Upper lobe of right lung (tissue), 1 donor: ENCODE data around the gene FANCC. TPM values are rescaled to one million over a fixed set of nuclear protein-coding genes. Genes with fewer than 3 reads are reported as not detected.
A peak's percentile ranks its signal among the peaks of the same experiment; 100 is the strongest.
"Not testable (repeated sequence)": the region's sequence is repeated elsewhere in the genome, so short reads cannot be mapped to it uniquely, and the experiment has no call there.

ENCODE experiments used
- ATAC-seq: fragments of 200-7000 bp; cut with Tn5 transposase; one replicate; pipeline ENCODE4 v1.9.1; 2020; ENCODE audit warnings: mild to moderate bottlenecking, moderate library complexity
- DNase-seq: peaks from one replicate; pipeline ENCODE4 v3.0.0-alpha.2; 2020
- H3K27ac ChIP-seq: fragments of 200-600 bp; one replicate; pipeline ENCODE4 v1.8.0; 2022
- H3K27me3 ChIP-seq: fragments of 200-600 bp; one replicate; pipeline ENCODE4 v1.8.0; 2022; ENCODE audit warnings: mild to moderate bottlenecking
- H3K36me3 ChIP-seq: fragments of 200-600 bp; one replicate; pipeline ENCODE4 v1.8.0; 2022
- H3K4me1 ChIP-seq: fragments of 200-600 bp; one replicate; pipeline ENCODE4 v1.8.0; 2022
- H3K4me3 ChIP-seq: fragments of 200-600 bp; one replicate; pipeline ENCODE4 v1.8.0; 2022; ENCODE audit warnings: mild to moderate bottlenecking
- H3K9me3 ChIP-seq: fragments of 200-600 bp; one replicate; pipeline ENCODE4 v1.8.0; 2022
- intact Hi-C: fragments of 100-400 bp; cut with DNase I; formaldehyde crosslinking; loops from one replicate; pipeline ENCODE4 v1.11.0; 2022
- total RNA-seq: library from RNA; stranded (reverse); fragmentation: NEBNext Ultra II Directional; extraction: Animal tissue kit (Norgen Biotek cat#: 25700); gene quantifications from one replicate; pipeline ENCODE4 v1.2.1, GENCODE V29; 2021
- TF ChIP-seq, protein P1 (sequence below): fragments of 200-600 bp; IDR thresholded peaks from one replicate; pipeline ENCODE4 v1.8.0; 2022; ENCODE audit warnings: antibody characterized with exemption
- donor health status: DM: no; HTN: yes; CAD: no; lungs with severe emphysema.

FANCC gene
- total RNA-seq, 1 donor from 2014 or later, result 13.5 TPM

DNA sequence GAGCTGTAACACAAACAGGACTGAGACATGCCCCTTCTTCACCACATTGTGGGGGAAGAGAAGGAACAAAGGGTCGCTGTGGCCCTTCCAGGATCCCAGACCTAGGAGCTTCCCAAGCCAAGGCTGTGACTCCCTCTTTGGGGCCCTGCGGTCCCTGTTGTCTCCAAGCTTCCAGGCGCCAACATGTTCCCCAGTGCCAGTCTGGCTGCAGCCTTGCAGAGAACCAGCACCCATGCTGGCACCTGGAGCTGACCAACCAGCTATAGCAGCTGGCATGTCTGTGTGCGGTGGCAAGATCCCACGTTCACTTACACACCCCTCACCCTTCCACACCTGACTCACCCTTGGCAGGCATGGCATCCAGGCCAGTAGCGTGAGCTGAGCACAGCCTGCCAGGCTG is 20.7 kb upstream of the FANCC start:
- no peaks in the 10 kb centered on the region for H3K9me3 ChIP-seq
- no peak overlapping the region for H3K27ac ChIP-seq
- DNase-seq (no peak), ATAC-seq (no peak)
- H3K4me1 ChIP-seq, result no peaks in the 10 kb centered on the region
- no peaks in the 10 kb centered on the region for H3K27me3 ChIP-seq
- H3K4me3 ChIP-seq, result no peak overlapping the region
- H3K36me3 ChIP-seq, result no peaks in the 10 kb centered on the region
- intact Hi-C loops, result no loop called here
- TF ChIP-seq, protein P1, sequence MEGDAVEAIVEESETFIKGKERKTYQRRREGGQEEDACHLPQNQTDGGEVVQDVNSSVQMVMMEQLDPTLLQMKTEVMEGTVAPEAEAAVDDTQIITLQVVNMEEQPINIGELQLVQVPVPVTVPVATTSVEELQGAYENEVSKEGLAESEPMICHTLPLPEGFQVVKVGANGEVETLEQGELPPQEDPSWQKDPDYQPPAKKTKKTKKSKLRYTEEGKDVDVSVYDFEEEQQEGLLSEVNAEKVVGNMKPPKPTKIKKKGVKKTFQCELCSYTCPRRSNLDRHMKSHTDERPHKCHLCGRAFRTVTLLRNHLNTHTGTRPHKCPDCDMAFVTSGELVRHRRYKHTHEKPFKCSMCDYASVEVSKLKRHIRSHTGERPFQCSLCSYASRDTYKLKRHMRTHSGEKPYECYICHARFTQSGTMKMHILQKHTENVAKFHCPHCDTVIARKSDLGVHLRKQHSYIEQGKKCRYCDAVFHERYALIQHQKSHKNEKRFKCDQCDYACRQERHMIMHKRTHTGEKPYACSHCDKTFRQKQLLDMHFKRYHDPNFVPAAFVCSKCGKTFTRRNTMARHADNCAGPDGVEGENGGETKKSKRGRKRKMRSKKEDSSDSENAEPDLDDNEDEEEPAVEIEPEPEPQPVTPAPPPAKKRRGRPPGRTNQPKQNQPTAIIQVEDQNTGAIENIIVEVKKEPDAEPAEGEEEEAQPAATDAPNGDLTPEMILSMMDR, result no peak

DNA sequence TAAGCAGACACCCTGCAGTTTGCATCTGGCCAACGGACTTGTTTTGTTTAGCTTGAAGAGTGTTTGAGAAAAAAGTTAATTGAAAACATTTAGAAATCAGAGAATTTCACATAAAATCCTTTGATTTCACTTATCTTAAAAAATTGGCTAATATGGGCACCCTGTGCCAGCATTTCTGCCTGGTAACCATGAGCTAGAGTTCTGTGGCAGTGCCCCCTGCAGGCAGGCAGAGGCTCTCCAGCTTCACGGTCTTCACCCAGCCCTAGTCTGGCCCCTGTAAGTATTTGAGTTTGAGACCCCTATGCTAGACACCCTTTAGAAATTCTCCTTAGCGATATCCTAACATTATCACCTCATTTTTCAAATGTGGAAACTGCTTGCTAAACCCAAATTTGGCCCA is 18.8 kb upstream of the FANCC start:
- DNase-seq (no peak), ATAC-seq (peak; percentile 84)
- intact Hi-C loops, result no loop called here
- no peaks in the 10 kb centered on the region for H3K4me1 ChIP-seq
- TF ChIP-seq, protein P1, result peak; percentile 67
- no peaks in the 10 kb centered on the region for H3K27me3 ChIP-seq
- H3K4me3 ChIP-seq, result no peak overlapping the region
- no peaks in the 10 kb centered on the region for H3K36me3 ChIP-seq
- no peak overlapping the region for H3K27ac ChIP-seq
- H3K9me3 ChIP-seq, result no peaks in the 10 kb centered on the region

DNA sequence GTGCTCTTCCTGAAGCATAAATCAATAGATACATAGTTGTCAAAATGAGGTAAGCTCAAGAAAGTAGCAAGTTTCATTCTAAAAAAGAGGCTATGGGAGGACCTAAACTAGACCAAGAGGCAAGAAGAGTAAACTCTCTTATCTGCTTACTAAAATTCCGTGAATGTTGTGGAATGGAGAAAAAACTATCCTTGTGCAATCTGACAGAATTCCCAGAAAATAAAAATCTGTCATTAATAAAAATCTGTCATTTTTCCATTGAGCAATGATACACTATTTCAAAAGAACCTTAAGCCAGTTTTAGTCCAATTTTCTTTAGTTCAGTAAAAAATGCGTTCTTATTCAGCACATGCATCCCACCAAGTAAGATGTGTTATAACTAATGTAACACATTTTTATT is 15.9 kb upstream of the FANCC start:
- TF ChIP-seq, protein P1, result no peak
- Histone ChIP-seq H3K4me1 (no peaks in the 10 kb centered on the region), H3K27ac (no peak overlapping the region), H3K36me3 (no peaks in the 10 kb centered on the region), H3K27me3 (no peaks in the 10 kb centered on the region), H3K9me3 (no peaks in the 10 kb centered on the region), H3K4me3 (no peak overlapping the region)
- intact Hi-C loops, result no loop called here
- DNase-seq, result no peak
- no peak for ATAC-seq

DNA sequence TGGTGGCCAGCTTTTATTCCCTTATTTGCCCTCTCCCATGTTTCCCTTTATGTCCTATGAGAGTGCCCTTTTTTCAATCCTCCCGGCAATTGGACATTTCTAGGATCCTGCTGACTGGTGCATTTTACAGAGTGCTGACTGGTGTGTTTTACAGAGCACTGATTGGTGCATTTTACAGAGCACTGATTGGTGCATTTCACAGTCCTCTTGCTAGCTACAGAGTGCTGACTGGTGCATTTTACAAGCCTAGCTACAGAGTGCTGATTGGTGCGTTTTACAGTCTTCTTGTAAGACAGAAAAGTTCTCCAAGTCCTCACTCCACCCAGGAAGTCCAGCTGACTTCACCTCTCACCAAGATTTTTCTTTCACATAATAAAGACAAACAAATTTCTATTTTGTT is 15.4 kb upstream of the FANCC start:
- no peak overlapping the region for H3K27ac ChIP-seq
- DNase-seq (no peak), ATAC-seq (no peak)
- no peak overlapping the region for H3K4me3 ChIP-seq
- H3K27me3 ChIP-seq, result no peaks in the 10 kb centered on the region
- H3K9me3 ChIP-seq, result no peaks in the 10 kb centered on the region
- H3K36me3 ChIP-seq, result no peaks in the 10 kb centered on the region
- TF ChIP-seq, protein P1, result no peak
- H3K4me1 ChIP-seq, result no peaks in the 10 kb centered on the region
- intact Hi-C loops, result no loop called here

DNA sequence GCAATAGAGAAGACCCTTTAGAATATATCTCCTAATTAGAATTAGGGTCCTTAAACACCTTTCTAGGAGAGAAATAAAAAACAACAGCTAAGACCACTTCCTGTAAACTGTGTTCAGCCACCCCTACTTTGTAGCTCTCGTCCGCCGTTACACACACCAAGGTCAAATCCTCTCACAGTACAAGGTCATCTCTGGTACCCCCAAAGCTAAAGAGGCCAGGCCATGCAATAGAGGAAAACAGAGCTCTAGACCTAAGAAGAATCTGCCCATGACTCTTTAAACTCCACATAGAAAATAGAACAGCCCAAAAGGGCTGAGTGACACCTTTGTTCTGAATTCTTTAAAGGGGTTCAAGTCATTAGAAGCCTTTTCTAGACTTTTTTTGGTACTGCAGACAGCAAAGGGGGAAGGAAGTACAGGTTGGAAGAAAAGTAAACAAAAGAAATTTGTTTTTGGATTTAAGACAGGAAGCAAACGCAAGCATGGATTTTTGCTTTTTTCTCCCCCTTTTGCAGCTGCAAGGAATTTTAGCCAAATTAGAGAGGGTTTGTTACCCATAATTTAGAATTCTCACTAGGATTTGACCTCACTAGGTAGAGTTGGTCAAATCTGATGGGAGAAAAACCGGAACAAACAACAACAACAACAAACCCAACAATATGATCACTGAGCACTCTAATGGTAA is 13.4 kb upstream of the FANCC start:
- Histone ChIP-seq H3K36me3 (no peaks in the 10 kb centered on the region), H3K27ac (no peak overlapping the region), H3K4me3 (no peak overlapping the region), H3K9me3 (no peaks in the 10 kb centered on the region), H3K4me1 (no peaks in the 10 kb centered on the region), H3K27me3 (no peaks in the 10 kb centered on the region)
- TF ChIP-seq, protein P1, result no peak
- DNase-seq (no peak), ATAC-seq (no peak)
- intact Hi-C loops, result no loop called here

DNA sequence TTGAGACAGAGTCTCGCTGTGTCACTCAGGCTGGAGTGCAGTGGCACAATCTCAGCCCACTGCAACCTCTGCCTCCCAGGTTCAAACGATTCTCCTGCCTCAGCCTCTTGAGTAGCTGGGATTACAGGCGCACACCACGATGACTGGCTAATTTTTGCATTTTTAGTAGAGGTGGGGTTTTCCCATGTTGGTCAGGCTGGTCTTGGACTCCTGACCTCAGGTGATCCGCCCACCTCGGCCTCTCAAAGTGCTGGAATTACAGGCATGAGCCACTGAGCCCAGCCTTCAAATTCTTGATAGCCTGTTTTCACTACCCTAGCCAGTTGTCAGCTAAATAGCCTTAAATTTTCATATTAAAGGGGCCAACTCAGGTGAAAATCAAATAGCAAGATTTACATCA is 11.6 kb upstream of the FANCC start:
- H3K9me3 ChIP-seq, H3K27me3 ChIP-seq, DNase-seq, H3K4me3 ChIP-seq, H3K27ac ChIP-seq, intact Hi-C loops, H3K4me1 ChIP-seq, H3K36me3 ChIP-seq: not testable (repeated sequence)
- peak; percentile 56 for ATAC-seq
